Cardiac fibroblast (primary cell): ENCODE measurements around the gene GABRR3.

Source experiments
- DNase-seq, 2 donors: peaks; one replicate each; pipeline versions ENCODE4 v3.0.0 to v3.0.0-alpha.2; 2010; ENCODE audit warnings: low read depth in 2 of 2
- H3K4me3 ChIP-seq, 2 donors: replicated peaks in 1 of 2; 1 replicate in 1 of 2; 2 replicates in 1 of 2; pipeline ENCODE4 v1.5.1; 2011; ENCODE audit warnings: low read depth in 2 of 2, low read length in 2 of 2, mild to moderate bottlenecking in 2 of 2, moderate library complexity in 1 of 2
- TF ChIP-seq, protein P1 (sequence below): IDR thresholded peaks from one replicate; pipeline ENCODE4 v1.5.1; 2011; ENCODE audit warnings: low read depth, mild to moderate bottlenecking, low read length, inconsistent platforms

The GABRR3 gene

DNA sequence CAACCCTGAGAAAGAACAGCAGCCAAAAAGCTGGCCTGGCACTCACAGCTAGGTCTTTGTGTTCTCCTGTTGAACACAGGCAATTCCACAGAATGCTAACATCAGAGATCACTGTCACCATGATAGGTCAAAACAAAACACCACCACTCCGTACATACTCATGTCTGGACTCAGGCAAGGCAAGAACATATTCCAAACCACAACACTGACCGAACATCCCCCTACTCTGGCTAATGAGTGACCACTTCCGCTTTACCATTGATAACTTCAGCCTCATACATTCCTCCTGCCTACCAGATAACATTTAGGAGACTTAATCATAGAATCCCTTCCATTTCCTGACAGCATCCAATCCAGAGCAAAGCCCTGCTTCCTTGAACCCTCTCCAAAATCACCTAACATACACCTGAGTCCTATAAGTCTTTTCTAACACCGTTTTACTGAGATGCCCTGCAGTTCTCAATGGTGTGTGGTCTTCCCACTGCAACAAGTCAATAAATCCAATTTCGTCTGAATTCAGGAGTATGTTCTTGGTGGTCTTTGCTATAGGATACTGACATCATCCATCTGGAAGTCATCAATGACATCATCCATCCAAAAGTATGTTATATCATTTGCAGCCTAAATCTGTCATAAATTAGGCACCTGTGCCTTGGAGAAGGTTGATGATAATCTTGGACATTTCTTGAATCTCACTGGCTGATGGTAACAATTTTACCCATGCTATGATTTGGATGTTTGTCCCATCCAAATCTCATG lies 86.6 kb downstream of the GABRR3 start:
- TF ChIP-seq, protein P1, sequence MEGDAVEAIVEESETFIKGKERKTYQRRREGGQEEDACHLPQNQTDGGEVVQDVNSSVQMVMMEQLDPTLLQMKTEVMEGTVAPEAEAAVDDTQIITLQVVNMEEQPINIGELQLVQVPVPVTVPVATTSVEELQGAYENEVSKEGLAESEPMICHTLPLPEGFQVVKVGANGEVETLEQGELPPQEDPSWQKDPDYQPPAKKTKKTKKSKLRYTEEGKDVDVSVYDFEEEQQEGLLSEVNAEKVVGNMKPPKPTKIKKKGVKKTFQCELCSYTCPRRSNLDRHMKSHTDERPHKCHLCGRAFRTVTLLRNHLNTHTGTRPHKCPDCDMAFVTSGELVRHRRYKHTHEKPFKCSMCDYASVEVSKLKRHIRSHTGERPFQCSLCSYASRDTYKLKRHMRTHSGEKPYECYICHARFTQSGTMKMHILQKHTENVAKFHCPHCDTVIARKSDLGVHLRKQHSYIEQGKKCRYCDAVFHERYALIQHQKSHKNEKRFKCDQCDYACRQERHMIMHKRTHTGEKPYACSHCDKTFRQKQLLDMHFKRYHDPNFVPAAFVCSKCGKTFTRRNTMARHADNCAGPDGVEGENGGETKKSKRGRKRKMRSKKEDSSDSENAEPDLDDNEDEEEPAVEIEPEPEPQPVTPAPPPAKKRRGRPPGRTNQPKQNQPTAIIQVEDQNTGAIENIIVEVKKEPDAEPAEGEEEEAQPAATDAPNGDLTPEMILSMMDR = no peak
- H3K4me3 ChIP-seq = no peak overlapping the region
- DNase-seq = no peak

DNA sequence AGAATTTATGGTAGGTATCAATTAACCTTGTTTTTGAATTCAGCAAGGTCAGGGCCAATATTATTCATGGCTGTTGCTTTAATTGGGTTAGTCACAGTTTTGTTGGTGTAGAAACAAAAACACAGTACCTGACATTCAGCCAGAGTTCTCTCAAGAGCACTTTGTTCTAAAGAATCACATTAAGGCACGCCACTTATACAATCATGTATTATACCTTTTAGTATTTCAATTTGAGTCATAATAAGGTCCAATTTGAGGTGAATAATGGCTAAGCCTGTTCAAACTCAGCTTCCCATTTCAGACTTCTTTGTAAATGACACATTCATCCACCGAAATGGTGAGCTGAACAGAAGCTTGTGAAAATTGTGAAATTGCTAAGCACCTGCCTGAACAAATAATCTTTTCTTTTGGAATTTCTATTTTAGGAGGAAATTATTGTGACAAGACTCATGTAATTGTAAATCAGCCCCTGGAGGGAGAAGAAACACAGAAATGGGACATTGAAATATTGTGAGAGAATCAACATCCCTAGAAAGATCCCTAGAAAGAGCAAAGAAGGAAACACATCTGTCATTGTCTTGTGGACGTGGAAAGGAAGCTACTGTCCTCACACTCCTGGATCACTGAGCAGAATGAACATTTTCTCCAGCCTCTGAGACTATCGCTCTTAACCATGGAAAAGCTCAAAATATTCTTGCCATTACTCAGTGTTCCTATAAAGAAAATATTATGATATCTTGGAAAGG lies 92.1 kb downstream of the GABRR3 start:
- no peak for DNase-seq
- TF ChIP-seq, protein P1 = no peak
- H3K4me3 ChIP-seq = no peak overlapping the region

DNA sequence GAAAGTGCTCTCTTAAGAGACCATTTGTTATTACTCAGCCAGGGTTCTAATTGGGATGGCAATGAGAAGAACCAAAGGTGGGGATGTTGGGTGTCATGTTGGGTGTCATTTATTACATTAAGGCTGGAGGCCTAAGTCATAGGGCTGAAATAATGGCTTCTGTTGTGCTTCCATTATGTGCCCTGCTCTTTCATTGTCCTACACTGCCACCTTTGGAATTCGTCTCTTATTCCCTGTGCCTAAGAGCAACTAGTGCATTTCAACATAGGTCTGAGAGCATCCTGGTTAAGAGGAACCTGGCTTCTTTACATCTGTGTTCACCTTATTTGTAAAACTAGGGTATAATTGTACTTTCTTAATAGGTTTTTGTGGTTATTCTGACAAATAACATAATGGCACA lies 95.1 kb downstream of the GABRR3 start:
- no peak overlapping the region for H3K4me3 ChIP-seq
- peak; percentile 14 to 19 for DNase-seq
- TF ChIP-seq, protein P1 = no peak

DNA sequence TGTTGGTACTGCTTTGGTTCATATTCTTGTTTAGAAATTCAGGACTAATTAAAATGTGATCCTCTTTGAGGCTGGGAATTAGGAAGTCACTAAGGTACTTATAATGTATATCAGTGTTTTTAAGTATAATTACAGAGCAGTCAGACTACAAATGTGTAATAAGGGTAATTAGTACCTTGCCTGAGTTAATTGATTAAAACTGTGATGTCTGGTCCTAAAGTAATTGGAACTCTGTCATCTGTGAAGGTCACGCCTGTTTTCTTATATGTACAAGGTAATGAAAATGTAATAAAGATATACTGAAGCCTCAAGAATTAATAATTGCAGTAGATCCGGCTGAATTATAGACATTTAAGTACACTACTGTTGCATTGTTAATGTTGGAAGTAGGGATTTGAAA lies 95.7 kb downstream of the GABRR3 start:
- no peak overlapping the region for H3K4me3 ChIP-seq
- TF ChIP-seq, protein P1 = no peak
- DNase-seq = no peak

DNA sequence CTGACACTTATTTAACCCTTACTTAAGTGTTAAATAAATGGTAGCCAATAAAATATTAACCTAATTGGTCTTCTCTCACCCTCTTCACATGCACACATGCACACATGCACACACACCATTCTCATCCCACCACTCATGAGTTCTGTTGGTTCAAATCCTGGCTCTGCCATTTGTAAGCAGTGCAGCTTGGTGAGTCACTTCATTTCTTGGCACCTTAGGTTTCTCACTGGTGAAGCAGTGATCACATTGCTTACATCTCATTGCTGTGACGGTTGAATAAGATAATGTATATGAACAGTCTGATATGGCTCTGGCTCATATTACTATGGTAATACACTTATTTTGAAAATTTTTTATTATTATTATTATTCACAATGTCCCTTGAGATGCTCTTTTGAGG lies 96.7 kb downstream of the GABRR3 start:
- peak; percentile 14 to 38 for DNase-seq
- H3K4me3 ChIP-seq = no peak overlapping the region
- TF ChIP-seq, protein P1 = no peak

- DNase-seq = no peak
- H3K4me3 ChIP-seq = no peak overlapping the region
- TF ChIP-seq, protein P1 = no peak
Observed at GRCh38 chr3:97937205-97937604, 97.9 kb downstream of the GABRR3 start.
